Stimulated activated CD8-positive, alpha-beta memory T cell treated with anti-CD3 and anti-CD28 coated beads, Interleukin-7, amount 100 ng/mL, for 1 hour (primary cell): Measurements from ENCODE around the gene PSG6.
"Not testable (repeated sequence)": the region's sequence is repeated elsewhere in the genome, so short reads cannot be mapped to it uniquely, and the experiment has no call there.

Source experiments
- DNase-seq, 2 donors: peaks; one replicate each; pipeline ENCODE4 v3.0.0-alpha.2; 2020; ENCODE audit warnings: low read depth in 2 of 2

PSG6 gene

GRCh38 chr19:42917634-42918033 lies at the start of gene PSG6:
TSS of gene PSG6 (minus strand) at chr19:42917894. CDS start at chr19:42917792, 102 bp downstream.
- not testable (repeated sequence) for DNase-seq

- DNase-seq = no peak
Measured at GRCh38 chr19:42965176-42965575, 47.5 kb upstream of the PSG6 start.

GRCh38 chr19:42961119-42961518 lies 43.4 kb upstream of the PSG6 start:
- no peak for DNase-seq

GRCh38 chr19:42952126-42952525 lies 34.4 kb upstream of the PSG6 start:
- not testable (repeated sequence) for DNase-seq

- not testable (repeated sequence) for DNase-seq
Measured at GRCh38 chr19:42951476-42951875, 33.8 kb upstream of the PSG6 start.

- DNase-seq = no peak
Measured at GRCh38 chr19:42942187-42942789, 24.6 kb upstream of the PSG6 start.

GRCh38 chr19:42937107-42937506 lies 19.4 kb upstream of the PSG6 start, which contains the start of gene PSG7:
TSS of gene PSG7 (minus strand) at chr19:42937207. CDS start at chr19:42937076, 131 bp downstream.
- DNase-seq = not testable (repeated sequence)

GRCh38 chr19:42934726-42935125 lies 17.0 kb upstream of the PSG6 start:
- DNase-seq = not testable (repeated sequence)

GRCh38 chr19:42934183-42934582 lies 16.5 kb upstream of the PSG6 start:
- not testable (repeated sequence) for DNase-seq

- DNase-seq = not testable (repeated sequence)
Measured at GRCh38 chr19:42933412-42933811, 15.7 kb upstream of the PSG6 start.

- not testable (repeated sequence) for DNase-seq
Measured at GRCh38 chr19:42932485-42933101, 14.9 kb upstream of the PSG6 start.

- DNase-seq = not testable (repeated sequence)
Measured at GRCh38 chr19:42930214-42930613, 12.5 kb upstream of the PSG6 start.

- DNase-seq = no peak
Measured at GRCh38 chr19:42928896-42929295, 11.2 kb upstream of the PSG6 start.

- DNase-seq = no peak
Measured at GRCh38 chr19:42926781-42927180, 9.1 kb upstream of the PSG6 start.

GRCh38 chr19:42923106-42923505 lies 5.4 kb upstream of the PSG6 start:
- DNase-seq = not testable (repeated sequence)

- not testable (repeated sequence) for DNase-seq
Measured at GRCh38 chr19:42920971-42921370, 3.3 kb upstream of the PSG6 start.

GRCh38 chr19:42919757-42920079 lies 2.0 kb upstream of the PSG6 start:
- DNase-seq = no peak

- not testable (repeated sequence) for DNase-seq
Measured at GRCh38 chr19:42919070-42919756, 1.5 kb upstream of the PSG6 start.

GRCh38 chr19:42918377-42919069 lies 829 bp upstream of the PSG6 start:
- DNase-seq = not testable (repeated sequence)

- not testable (repeated sequence) for DNase-seq
Measured at GRCh38 chr19:42916931-42917330, 763 bp downstream of the PSG6 start.

GRCh38 chr19:42913516-42913915 lies 4.2 kb downstream of the PSG6 start:
- not testable (repeated sequence) for DNase-seq

GRCh38 chr19:42912941-42913340 lies 4.8 kb downstream of the PSG6 start:
- not testable (repeated sequence) for DNase-seq
